A549 treated with CpdA at 1 μM for 4 hours (cell line): ENCODE results near the gene RPL36A. TPM values are rescaled to one million over a fixed set of nuclear protein-coding genes. Genes with fewer than 3 reads are reported as not detected.

Experiments
- total RNA-seq: library from RNA; stranded (reverse); fragments of 200-300 nt; extraction: Qiagen RNA extraction; gene quantifications from 5 replicates; pipeline ENCODE4 v1.2.3, GENCODE V29; 2022; ENCODE audit warnings: low read depth

Gene RPL36A
- total RNA-seq: 2,377 to 3,392 TPM (median 2,533 TPM) in 5 replicates

DNA sequence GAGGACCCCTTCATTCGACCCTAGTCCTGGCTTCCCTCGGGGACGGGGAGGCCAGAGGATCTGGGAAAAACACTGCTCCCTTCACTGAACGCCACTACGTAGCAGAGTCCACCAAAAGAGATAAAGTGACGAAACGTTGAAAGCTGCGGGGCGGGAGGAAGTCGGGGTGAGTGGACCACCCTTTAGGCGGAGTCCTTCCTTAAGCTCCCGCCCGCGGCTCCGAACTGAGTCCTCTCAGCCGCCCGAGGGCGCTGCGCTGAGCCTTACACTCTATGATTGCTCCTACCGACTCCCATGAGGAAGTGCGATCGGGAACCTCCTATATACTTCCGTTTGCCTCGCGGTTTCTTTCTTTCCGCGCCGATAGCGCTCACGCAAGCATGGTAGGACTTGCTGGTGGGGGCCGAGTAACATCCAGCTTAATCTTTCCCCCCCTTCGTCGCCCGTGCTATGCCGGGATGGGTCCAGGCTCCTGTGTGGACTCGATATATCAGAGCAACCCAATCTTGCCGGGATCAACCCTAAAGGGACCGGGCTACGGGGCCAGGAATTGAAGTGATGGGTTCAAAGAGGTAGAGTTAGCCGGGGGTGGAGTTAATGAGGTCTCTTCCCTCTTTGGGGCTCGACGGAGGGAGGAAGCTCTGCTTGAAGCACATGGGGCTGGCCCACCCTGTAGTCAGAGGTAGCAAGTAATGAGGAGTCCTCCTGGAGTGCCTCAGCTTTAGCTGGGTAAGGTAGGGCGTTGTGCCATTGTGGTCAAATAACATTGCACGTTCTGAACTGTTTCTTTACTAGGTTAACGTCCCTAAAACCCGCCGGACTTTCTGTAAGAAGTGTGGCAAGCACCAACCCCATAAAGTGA, at the start of gene RPL36A:
Gene RPL36A (plus strand): TSS at position 348 of the 862 bp plus-strand sequence. CDS start 33 bp downstream, at position 381.

GRCh38 chrX:101348452-101349192, 42.2 kb upstream of the RPL36A start, which contains the start of gene TIMM8A:
Gene TIMM8A, minus strand, starts transcription at chrX:101348742. Its CDS starts 78 bp downstream, at chrX:101348664.

DNA sequence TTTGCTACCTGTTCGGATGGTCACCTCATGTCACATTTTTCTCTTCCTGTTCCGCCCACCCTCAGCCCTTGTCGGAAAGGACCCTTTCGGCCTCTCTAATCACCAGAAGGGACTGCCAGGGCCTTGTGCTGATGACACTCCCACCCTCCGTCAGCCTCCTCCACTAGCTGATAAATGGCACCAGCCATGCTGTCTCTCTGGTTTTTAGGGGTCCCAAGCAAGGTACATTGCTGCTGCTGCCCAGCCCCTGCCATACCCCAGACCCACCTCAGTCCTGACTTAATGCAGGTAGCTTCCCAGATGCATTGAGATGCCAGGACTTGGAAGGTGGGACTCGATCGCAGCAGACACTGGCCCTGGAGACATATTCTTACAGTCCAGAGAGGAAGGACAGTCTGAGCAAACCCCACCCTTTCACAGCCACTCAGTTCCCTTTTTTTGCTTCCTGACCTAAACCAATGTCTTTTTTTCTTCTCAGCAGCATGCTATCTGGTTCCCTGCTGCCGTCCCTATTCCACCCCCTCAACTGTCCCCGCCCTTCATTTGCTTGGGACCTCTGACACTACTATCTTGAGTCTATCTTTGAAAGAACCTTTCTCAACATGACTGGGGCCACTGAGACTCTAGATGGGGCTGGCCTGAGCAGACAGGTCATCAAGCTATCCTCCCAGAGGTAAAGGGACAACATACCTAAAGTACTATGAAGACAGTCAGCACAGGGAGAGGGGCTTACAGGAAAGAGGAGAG, 4.8 kb upstream of the RPL36A start, which contains the start of gene BTK:
Gene BTK (minus strand): TSS at position 397 of the 747 bp plus-strand sequence. CDS start 10,907 bp downstream, outside the sequence.

DNA sequence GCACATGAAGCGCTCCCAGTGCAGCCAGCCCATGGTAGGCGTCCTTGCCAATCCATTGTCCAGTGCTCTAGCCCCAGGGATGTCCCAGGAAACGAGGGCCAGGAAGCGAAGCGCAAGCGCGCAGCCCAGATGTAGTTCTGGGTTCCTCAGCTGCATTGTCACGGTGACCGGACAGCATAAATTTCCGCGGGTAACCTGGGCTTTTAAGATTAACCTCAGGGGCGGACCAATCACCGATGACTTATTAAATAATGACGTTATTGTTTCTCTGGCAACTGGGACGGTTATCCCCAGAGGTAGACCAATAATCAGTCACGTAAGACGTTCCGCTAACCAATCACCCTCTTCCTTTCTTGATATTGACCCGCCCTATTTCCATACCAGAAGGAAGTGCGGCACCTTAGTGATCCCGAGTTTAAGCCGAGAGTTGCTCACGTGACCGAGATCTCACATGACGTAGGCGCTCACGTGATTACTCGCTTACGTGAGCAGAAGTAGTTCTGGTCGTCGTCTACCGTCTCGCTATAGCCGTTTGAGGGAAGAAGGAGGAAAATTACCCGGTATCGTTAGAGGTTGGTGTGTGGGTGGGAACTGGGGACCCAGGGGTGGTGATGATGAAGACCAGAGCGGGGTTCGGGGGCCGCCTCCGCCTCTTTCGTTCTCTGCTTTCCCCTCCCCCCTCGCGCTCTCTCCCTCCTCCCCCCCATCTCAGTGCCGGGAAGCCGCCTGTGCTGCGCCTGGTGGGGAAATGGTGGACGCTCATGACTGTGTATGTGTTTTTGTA, 17.1 kb downstream of the RPL36A start, which contains the start of the genes GLA and HNRNPH2:
Gene GLA (minus strand): TSS at position 178 of the 784 bp plus-strand sequence. CDS start 22 bp downstream, at position 156.
Gene HNRNPH2 (plus strand): TSS at position 475 of the 784 bp plus-strand sequence. CDS start 3,767 bp downstream, outside the sequence.

Other genes with a start within 250 kb of the RPL36A start
- gene DRP2, start 171.2 kb upstream of the RPL36A start, total RNA-seq: 0.16 to 0.30 TPM (median 0.25 TPM) in 5 replicates
- gene TAF7L, start 99.7 kb upstream of the RPL36A start, total RNA-seq: 0.06 to 0.15 TPM (median 0.09 TPM) in 4 of 5 replicates, not detected in the other
- 28.0 to 32.1 TPM (median 29.8 TPM) in 5 replicates for gene TIMM8A, start 42.3 kb upstream of the RPL36A start, total RNA-seq
- 0.09 to 0.24 TPM (median 0.15 TPM) in 5 replicates for gene BTK, start 4.8 kb upstream of the RPL36A start, total RNA-seq
- gene GLA, start 16.9 kb downstream of the RPL36A start, total RNA-seq: 192 to 225 TPM (median 199 TPM) in 5 replicates
- gene HNRNPH2, start 17.2 kb downstream of the RPL36A start, total RNA-seq: 57.2 to 74.9 TPM (median 63.9 TPM) in 5 replicates
- gene ARMCX4, start 94.4 kb downstream of the RPL36A start, total RNA-seq: 0.43 to 0.90 TPM (median 0.45 TPM) in 5 replicates
- gene ARMCX1, start 159.5 kb downstream of the RPL36A start, total RNA-seq: 0.16 to 0.34 TPM (median 0.29 TPM) in 5 replicates
- 42.0 to 46.9 TPM (median 46.6 TPM) in 5 replicates for gene ARMCX6, start 227.0 kb downstream of the RPL36A start, total RNA-seq
- gene ARMCX3, start 232.1 kb downstream of the RPL36A start, total RNA-seq: 18.9 to 30.7 TPM (median 20.7 TPM) in 5 replicates